Effector memory CD4-positive, alpha-beta T cell (primary cell): ENCODE data around the gene ZNF439.
"Not testable (repeated sequence)": the region's sequence is repeated elsewhere in the genome, so short reads cannot be mapped to it uniquely, and the experiment has no call there.

Experiments
- DNase-seq, 3 donors: peaks; one replicate each; pipeline ENCODE4 v3.0.0-alpha.2; 2020
- H3K27ac ChIP-seq: 2 replicates; pipeline ENCODE4 v1.7.0; 2013; ENCODE audit warnings: mild to moderate bottlenecking, low read length, moderate library complexity; ENCODE audit not compliant: insufficient read depth, poor library complexity, severe bottlenecking
- H3K27me3 ChIP-seq: replicated peaks from 2 replicates; pipeline ENCODE4 v1.7.0; 2013; ENCODE audit warnings: mild to moderate bottlenecking, low read length; ENCODE audit not compliant: insufficient read depth, control insufficient read depth, poor library complexity, severe bottlenecking
- H3K36me3 ChIP-seq: 2 replicates; pipeline ENCODE4 v1.7.0; 2013; ENCODE audit warnings: mild to moderate bottlenecking, low read length, moderate library complexity; ENCODE audit not compliant: control insufficient read depth, insufficient read depth
- H3K4me1 ChIP-seq: 2 replicates; pipeline ENCODE4 v1.7.0; 2013; ENCODE audit warnings: low read length, mild to moderate bottlenecking; ENCODE audit not compliant: control insufficient read depth, insufficient read depth, poor library complexity, severe bottlenecking
- H3K4me3 ChIP-seq: 2 replicates; pipeline ENCODE4 v1.7.0; 2013; ENCODE audit warnings: low read length, low read depth, mild to moderate bottlenecking; ENCODE audit not compliant: insufficient read depth, poor library complexity, severe bottlenecking
- H3K9me3 ChIP-seq: 2 replicates; pipeline ENCODE4 v1.7.0; 2013; ENCODE audit warnings: mild to moderate bottlenecking, low read length, moderate library complexity; ENCODE audit not compliant: control insufficient read depth

Gene ZNF439

GRCh38 chr19:11887611-11888531 is 39.3 kb downstream of the ZNF439 start, which contains the start of gene ZNF69:
Gene ZNF69 (plus strand): TSS chr19:11887782. CDS start chr19:11887924, 142 bp downstream.
- peak; percentile 20 to 43 (median 21) for DNase-seq
- no peaks in the 10 kb centered on the region for H3K9me3 ChIP-seq
- peak within 1 kb of the TSS; percentile 81 for H3K4me3 ChIP-seq
- peak within 1 kb of the TSS; percentile 13 for H3K27ac ChIP-seq
- H3K4me1 ChIP-seq: peaks cover 6% of the 10 kb centered on the region
- H3K27me3 ChIP-seq: no peaks in the 10 kb centered on the region
- H3K36me3 ChIP-seq: no peaks in the 10 kb centered on the region

DNA sequence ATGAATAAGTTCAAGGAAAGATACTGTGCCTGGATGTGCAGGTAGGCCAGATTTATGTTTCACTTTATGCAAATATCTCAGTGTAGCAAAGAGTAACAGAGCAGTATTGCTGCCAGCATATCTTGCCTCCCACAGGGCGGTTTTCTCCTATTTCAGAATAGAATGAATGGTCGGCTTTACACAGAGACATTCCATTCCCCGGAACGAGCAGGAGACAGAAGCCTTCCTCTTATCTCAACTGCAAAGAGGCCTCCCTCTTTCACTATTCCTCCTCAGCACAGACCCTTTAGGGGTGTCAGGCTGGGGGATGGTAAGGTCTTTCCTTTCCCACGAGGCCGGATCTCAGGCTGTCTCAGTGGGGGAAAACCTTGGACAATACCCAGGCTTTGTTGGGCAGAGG is 41.4 kb downstream of the ZNF439 start:
- not testable (repeated sequence) for H3K27me3 ChIP-seq, H3K4me1 ChIP-seq, H3K4me3 ChIP-seq, DNase-seq, H3K27ac ChIP-seq, H3K9me3 ChIP-seq, H3K36me3 ChIP-seq

DNA sequence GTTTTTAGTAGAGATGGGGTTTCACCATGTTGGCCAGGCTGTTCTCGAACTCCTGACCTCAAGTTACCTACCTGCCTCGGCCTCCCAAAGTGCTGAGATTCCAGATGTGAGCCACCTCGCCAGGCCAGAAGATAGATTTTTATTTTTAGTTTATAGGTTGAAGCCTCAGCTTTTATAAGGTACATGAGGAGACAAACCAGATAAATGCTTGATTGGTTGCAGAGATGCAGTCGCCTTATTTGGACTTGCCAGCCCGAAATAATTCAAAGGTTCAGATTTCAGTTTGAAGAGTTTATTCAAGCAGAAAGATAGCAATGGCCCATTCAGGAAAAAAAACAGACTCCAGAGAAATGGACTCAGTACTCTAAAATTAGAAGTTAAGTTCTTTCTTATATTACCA is 42.1 kb downstream of the ZNF439 start:
- Histone ChIP-seq H3K27me3 (no peaks in the 10 kb centered on the region), H3K27ac (no peak overlapping the region), H3K36me3 (no peaks in the 10 kb centered on the region), H3K4me3 (no peak overlapping the region), H3K9me3 (no peaks in the 10 kb centered on the region), H3K4me1 (peaks cover 6% of the 10 kb centered on the region)
- no peak for DNase-seq

GRCh38 chr19:11894851-11895250 is 46.3 kb downstream of the ZNF439 start:
- DNase-seq: no peak
- Histone ChIP-seq H3K36me3 (no peaks in the 10 kb centered on the region), H3K27me3 (no peaks in the 10 kb centered on the region), H3K9me3 (no peaks in the 10 kb centered on the region), H3K4me3 (no peak overlapping the region), H3K27ac (no peak overlapping the region), H3K4me1 (no peaks in the 10 kb centered on the region)

DNA sequence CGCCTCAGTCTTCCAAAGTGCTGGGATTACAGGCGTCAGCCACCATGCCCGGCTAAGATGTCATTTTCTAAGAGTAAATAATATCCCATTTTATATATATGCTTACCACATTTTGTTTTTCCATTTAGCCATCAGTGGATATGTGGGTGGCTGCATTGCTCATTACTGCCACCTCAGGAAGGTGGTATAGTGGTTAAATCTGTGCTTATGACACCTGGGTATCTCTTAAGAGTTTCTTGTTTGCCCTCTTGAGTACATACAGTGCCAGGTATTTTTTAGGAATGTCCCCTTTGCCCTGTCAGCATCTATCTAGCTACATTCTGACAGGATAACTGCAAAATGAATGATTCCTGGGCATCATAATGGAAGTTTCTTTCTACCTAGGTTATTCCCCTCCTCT is 53.7 kb downstream of the ZNF439 start:
- H3K27me3 ChIP-seq: no peaks in the 10 kb centered on the region
- no peak overlapping the region for H3K4me3 ChIP-seq
- H3K36me3 ChIP-seq: peaks cover 17% of the 10 kb centered on the region
- no peak overlapping the region for H3K27ac ChIP-seq
- peaks cover 20% of the 10 kb centered on the region for H3K9me3 ChIP-seq
- no peaks in the 10 kb centered on the region for H3K4me1 ChIP-seq
- no peak for DNase-seq

- DNase-seq: no peak
- H3K9me3 ChIP-seq: peaks cover 20% of the 10 kb centered on the region
- peaks cover 17% of the 10 kb centered on the region for H3K36me3 ChIP-seq
- H3K4me3 ChIP-seq: no peak overlapping the region
- H3K4me1 ChIP-seq: no peaks in the 10 kb centered on the region
- H3K27me3 ChIP-seq: no peaks in the 10 kb centered on the region
- H3K27ac ChIP-seq: no peak overlapping the region
Observed at GRCh38 chr19:11905928-11906327, 57.4 kb downstream of the ZNF439 start.

DNA sequence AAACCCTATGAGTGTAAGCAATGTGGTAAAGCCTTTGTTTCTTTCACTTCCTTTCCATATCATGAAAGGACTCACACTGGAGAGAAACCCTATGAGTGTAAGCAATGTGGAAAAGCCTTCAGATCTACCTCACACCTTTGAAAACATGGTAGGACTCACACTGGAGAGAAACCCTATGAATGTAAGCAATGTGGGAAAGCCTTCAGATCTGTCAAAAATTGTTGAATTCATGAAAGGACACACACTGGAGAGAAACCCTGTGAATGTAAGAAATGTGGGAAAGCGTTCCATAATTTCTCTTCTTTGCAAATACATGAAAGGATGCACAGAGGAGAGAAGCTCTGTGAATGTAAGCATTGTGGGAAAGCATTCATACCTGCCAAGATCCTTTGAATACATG is 63.4 kb downstream of the ZNF439 start:
- not testable (repeated sequence) for H3K4me3 ChIP-seq, H3K9me3 ChIP-seq, H3K36me3 ChIP-seq, DNase-seq, H3K27me3 ChIP-seq, H3K27ac ChIP-seq, H3K4me1 ChIP-seq

DNA sequence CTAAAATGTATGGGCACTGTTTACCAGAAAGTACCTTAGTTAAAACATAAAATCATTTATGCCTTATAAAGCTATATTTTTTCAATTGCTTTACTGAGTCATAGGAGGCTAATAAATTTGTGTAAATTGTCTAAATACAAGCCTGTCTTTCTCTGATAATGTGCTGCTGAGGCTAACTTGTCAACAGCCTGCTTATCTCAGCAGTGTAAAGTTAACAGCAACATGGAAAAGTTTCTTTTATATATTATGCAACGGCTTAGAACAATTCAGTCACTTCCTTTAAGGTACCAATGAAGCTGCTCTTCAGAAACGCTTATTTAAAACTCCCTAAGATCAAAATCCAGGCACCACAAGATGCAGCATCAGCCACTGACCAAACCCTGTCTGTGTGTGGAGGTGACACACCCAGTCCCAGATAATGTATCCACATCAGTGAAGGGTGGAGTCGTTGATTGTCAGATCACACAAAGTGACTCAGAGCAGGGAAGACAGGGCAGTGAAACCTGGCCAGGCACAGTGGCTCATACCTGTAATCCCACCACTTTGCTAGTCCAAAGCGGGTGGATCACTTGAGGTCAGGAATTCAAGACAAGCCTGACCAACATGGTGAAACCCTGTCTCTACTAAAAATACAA is 66.0 kb downstream of the ZNF439 start:
- H3K4me1 ChIP-seq, DNase-seq, H3K27ac ChIP-seq, H3K9me3 ChIP-seq, H3K27me3 ChIP-seq, H3K36me3 ChIP-seq, H3K4me3 ChIP-seq: not testable (repeated sequence)
